Cardiac muscle cell (in vitro differentiated cells and primary cell): ENCODE data around the gene APH1B. TPM values are rescaled to one million over a fixed set of nuclear protein-coding genes. Genes with fewer than 3 reads are reported as not detected.
A peak's percentile ranks its signal among the peaks of the same experiment; 100 is the strongest.

ENCODE experiments used
- DNase-seq, 2 donors: peaks; one replicate each; pipeline versions ENCODE4 v3.0.0 to v3.0.0-alpha.2; 2010 to 2017; ENCODE audit warnings: low read depth in 1 of 2, low spot score in 1 of 2
- H3K27ac ChIP-seq: fragments of 200-600 bp; sonication (generic); 2 replicates; pipeline ENCODE4 v1.5.1; 2016
- H3K27me3 ChIP-seq: fragments of 200-600 bp; sonication (generic); 2 replicates; pipeline ENCODE4 v1.6.0; 2016; ENCODE audit warnings: control low read depth
- H3K36me3 ChIP-seq: fragments of 200-600 bp; sonication (generic); 2 replicates; pipeline ENCODE4 v1.5.1; 2016; ENCODE audit warnings: control low read depth
- H3K4me1 ChIP-seq: fragments of 200-600 bp; sonication (generic); 2 replicates; pipeline ENCODE4 v1.8.1; 2017; ENCODE audit warnings: low read depth, mild to moderate bottlenecking, mixed run types
- H3K4me3 ChIP-seq: fragments of 200-600 bp; sonication (generic); 2 replicates; pipeline ENCODE4 v1.5.1; 2016; ENCODE audit warnings: mild to moderate bottlenecking
- H3K9me3 ChIP-seq: fragments of 200-600 bp; sonication (generic); 2 replicates; pipeline ENCODE4 v1.5.1; 2017; ENCODE audit warnings: low read depth, mild to moderate bottlenecking, control low read depth
- polyA plus RNA-seq: library from polyadenylated mRNA; unstranded; fragments of >200 nt; fragmentation: Nextera tagmentation; extraction: Ambion mirVana; gene quantifications from 2 replicates; pipeline ENCODE4 v1.2.1, GENCODE V29; 2016
- total RNA-seq: library from RNA; depleted of rRNA; stranded (reverse); fragments of >200 nt; gene quantifications from 2 replicates; pipeline ENCODE4 v1.2.3, GENCODE V29; 2016
- TF ChIP-seq, protein P1 (sequence below): IDR thresholded peaks from 2 replicates; pipeline ENCODE4 v1.5.1; 2012; ENCODE audit warnings: low read depth, mild to moderate bottlenecking, low read length

Gene APH1B
- total and polyA plus RNA-seq, 2 experiments from 2014 or later: 10.2 to 12.4 TPM

DNA sequence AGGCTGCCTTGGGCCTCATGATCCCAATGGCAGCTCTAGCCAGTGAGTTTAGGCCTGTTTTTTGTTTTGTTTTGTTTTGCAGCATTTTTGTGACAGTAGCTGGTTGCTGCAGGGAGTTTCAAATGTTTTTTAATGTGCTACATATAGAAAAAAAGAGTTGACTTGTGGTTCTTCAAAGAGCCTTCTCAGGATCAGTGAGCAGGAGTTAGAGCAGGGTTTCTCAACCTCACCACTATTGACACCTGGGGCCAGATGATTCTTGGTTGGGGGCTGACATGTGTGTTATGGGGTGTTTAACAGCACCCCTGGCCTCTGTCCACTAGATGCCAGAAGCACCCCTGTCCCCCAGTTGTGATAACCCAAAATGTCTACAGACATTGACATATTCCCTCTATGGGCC lies 17.9 kb downstream of the APH1B start:
- DNase-seq: no peak
- TF ChIP-seq, protein P1, sequence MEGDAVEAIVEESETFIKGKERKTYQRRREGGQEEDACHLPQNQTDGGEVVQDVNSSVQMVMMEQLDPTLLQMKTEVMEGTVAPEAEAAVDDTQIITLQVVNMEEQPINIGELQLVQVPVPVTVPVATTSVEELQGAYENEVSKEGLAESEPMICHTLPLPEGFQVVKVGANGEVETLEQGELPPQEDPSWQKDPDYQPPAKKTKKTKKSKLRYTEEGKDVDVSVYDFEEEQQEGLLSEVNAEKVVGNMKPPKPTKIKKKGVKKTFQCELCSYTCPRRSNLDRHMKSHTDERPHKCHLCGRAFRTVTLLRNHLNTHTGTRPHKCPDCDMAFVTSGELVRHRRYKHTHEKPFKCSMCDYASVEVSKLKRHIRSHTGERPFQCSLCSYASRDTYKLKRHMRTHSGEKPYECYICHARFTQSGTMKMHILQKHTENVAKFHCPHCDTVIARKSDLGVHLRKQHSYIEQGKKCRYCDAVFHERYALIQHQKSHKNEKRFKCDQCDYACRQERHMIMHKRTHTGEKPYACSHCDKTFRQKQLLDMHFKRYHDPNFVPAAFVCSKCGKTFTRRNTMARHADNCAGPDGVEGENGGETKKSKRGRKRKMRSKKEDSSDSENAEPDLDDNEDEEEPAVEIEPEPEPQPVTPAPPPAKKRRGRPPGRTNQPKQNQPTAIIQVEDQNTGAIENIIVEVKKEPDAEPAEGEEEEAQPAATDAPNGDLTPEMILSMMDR: no peak
- Histone ChIP-seq H3K4me1 (no peaks in the 10 kb centered on the region), H3K27me3 (no peaks in the 10 kb centered on the region), H3K4me3 (no peak overlapping the region), H3K36me3 (no peaks in the 10 kb centered on the region), H3K27ac (no peak overlapping the region), H3K9me3 (no peaks in the 10 kb centered on the region)

DNA sequence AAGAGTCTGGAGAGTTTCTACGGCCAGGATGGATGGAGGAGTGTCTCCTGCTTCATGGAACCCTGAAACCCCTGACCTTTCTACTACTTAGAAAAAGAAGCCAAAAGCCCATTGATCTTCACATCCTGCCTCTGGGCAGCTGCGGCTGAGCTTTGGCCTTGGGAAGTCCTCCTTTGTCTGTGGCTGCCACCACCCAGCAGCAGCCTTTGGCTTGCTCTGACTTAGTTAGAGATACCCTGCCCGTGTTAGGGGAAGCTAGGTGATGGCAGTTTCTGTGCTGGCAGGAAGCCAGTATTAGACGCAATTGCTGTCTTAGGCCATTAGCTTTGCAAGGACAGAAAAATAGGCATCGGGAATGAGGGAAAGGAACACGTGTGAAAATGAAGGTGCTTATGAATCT lies 18.8 kb downstream of the APH1B start:
- H3K27ac ChIP-seq: no peak overlapping the region
- H3K4me3 ChIP-seq: no peak overlapping the region
- no peaks in the 10 kb centered on the region for H3K9me3 ChIP-seq
- H3K36me3 ChIP-seq: no peaks in the 10 kb centered on the region
- no peaks in the 10 kb centered on the region for H3K4me1 ChIP-seq
- TF ChIP-seq, protein P1: no peak
- DNase-seq: peak in 1 of 2 donors; percentile 30
- H3K27me3 ChIP-seq: no peaks in the 10 kb centered on the region

DNA sequence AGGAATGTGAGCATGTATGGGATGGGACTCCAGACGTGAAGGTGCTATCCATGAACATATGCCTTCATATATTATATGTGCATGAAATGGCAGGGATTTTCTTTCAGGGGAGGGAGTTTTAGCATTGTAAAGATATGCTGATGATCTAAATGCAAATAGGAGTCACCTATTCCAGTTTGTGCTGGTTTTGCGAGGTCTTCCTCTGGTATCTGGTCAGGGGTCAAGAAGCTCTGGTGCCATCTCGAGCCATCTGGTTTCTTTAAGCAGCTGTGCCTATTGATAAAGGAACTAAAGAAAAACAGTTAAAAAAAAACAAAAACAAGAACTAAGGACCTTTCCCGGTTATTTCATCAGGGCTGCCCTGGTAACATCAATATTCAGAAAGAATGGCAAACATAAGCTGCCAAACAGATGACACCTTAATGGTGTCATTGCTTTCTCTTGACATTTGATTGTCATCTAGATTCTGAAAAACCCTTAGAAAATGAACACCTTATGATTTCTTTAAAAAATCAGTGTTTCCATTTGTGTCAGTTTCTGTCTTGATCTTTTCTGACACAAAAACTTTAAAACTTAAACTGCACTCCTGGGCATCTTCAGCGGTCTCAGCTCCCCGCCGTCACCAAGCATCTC lies 22.7 kb downstream of the APH1B start:
- Histone ChIP-seq H3K4me3 (no peak overlapping the region), H3K27me3 (no peaks in the 10 kb centered on the region), H3K4me1 (no peaks in the 10 kb centered on the region), H3K9me3 (no peaks in the 10 kb centered on the region), H3K27ac (no peak overlapping the region), H3K36me3 (no peaks in the 10 kb centered on the region)
- TF ChIP-seq, protein P1: no peak
- no peak for DNase-seq

DNA sequence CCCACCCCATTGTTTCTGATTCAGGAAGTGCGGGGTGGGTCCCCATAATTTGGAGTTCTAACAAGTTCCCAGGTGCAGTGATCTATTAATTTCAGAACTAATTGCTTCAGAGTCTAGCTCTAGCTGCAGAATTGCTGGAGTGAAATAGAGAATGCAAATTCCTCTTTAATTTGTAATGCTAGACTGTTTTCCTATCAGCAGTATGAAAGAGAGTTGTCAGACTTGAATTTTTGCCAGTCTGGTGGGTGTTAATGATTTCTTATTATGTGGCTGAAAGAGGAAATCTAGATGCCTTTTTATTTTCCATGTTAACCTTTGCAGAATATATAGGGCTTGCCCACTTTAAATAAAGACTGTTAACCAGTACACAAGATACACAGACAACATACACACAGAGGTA lies 23.7 kb downstream of the APH1B start:
- no peak overlapping the region for H3K4me3 ChIP-seq
- no peaks in the 10 kb centered on the region for H3K9me3 ChIP-seq
- TF ChIP-seq, protein P1: no peak

DNA sequence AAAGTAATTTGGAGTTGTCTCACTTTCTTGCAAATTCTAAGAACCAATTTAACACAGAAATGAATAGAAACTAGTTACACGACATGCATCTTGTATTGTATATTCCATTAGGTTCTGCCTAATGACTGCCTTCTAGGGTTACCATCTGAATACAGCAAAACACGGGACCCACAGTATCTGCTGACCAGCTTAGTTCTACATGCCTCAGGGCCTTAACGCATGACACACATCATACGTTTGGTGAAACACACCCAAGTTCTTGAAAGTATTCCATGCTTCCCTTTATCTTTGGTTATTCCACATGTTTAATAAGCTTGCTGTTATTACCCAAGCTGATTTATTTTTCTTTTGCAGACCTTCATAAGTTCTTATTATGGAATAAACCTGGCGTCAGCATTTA lies 27.9 kb downstream of the APH1B start:
- DNase-seq: no peak
- TF ChIP-seq, protein P1: no peak
- Histone ChIP-seq H3K27ac (no peak overlapping the region), H3K9me3 (no peaks in the 10 kb centered on the region), H3K4me1 (no peaks in the 10 kb centered on the region), H3K4me3 (no peak overlapping the region), H3K27me3 (no peaks in the 10 kb centered on the region), H3K36me3 (no peaks in the 10 kb centered on the region)

More for the DNA sequence above, 23.7 kb downstream of the APH1B start:
- Histone ChIP-seq H3K27me3 (no peaks in the 10 kb centered on the region), H3K4me1 (no peaks in the 10 kb centered on the region), H3K36me3 (no peaks in the 10 kb centered on the region), H3K27ac (no peak overlapping the region)
- DNase-seq: no peak
